KMS-11 (cell line): Measurements from ENCODE around the gene FARS2.

Source experiments
- H2AFZ ChIP-seq: fragments of 200-600 bp; sonication (generic); 2 replicates; pipeline ENCODE4 v1.6.1; 2016; ENCODE audit warnings: antibody characterized with exemption, mixed run types, low read depth
- H3K27ac ChIP-seq: fragments of 200-600 bp; sonication (generic); 2 replicates; pipeline ENCODE4 v1.6.1; 2016; ENCODE audit warnings: mild to moderate bottlenecking, mixed run types
- H3K27me3 ChIP-seq: fragments of 200-600 bp; sonication (generic); 2 replicates; pipeline ENCODE4 v1.6.1; 2017; ENCODE audit warnings: mild to moderate bottlenecking, low read depth, mixed run types, moderate library complexity; ENCODE audit not compliant: insufficient read depth
- H3K36me3 ChIP-seq: fragments of 200-600 bp; sonication (generic); 2 replicates; pipeline ENCODE4 v1.6.1; 2017; ENCODE audit warnings: mild to moderate bottlenecking, mixed run types; ENCODE audit not compliant: insufficient read depth
- H3K4me1 ChIP-seq: fragments of 200-600 bp; sonication (generic); 2 replicates; pipeline ENCODE4 v1.6.1; 2016; ENCODE audit warnings: mild to moderate bottlenecking, low read depth, mixed run types; ENCODE audit not compliant: poor library complexity, severe bottlenecking
- H3K4me2 ChIP-seq: fragments of 200-600 bp; sonication (generic); 2 replicates; pipeline ENCODE4 v1.7.0; 2016; ENCODE audit warnings: mild to moderate bottlenecking, mixed run types
- H3K4me3 ChIP-seq: fragments of 200-600 bp; sonication (generic); IDR thresholded peaks from 2 replicates; pipeline ENCODE4 v1.6.1; 2017; ENCODE audit warnings: low read depth, low read length, mixed read lengths; ENCODE audit not compliant: insufficient read depth
- H3K79me2 ChIP-seq: fragments of 200-600 bp; sonication (generic); 2 replicates; pipeline ENCODE4 v1.6.1; 2016; ENCODE audit warnings: low read depth, mixed run types; ENCODE audit not compliant: insufficient read depth
- H3K9ac ChIP-seq: fragments of 200-600 bp; sonication (generic); 2 replicates; pipeline ENCODE4 v1.6.1; 2016; ENCODE audit warnings: mild to moderate bottlenecking, mixed run types
- H4K20me1 ChIP-seq: fragments of 200-600 bp; sonication (generic); 2 replicates; pipeline ENCODE4 v1.6.1; 2016; ENCODE audit warnings: mild to moderate bottlenecking, mixed run types; ENCODE audit not compliant: insufficient read depth
- CTCF ChIP-seq: fragments of 200-600 bp; sonication (generic); conservative IDR thresholded peaks from 2 replicates; pipeline ENCODE4 v1.6.1; 2017; ENCODE audit warnings: low read depth, mild to moderate bottlenecking, antibody characterized with exemption, low read length, moderate library complexity, mixed read lengths

The FARS2 gene

GRCh38 chr6:5763407-5763806 lies 502.1 kb downstream of the FARS2 start:
- Histone ChIP-seq H2AFZ (no peak overlapping the region), H3K36me3 (no peaks in the 10 kb centered on the region), H3K4me1 (no peaks in the 10 kb centered on the region), H3K4me3 (no peak overlapping the region), H3K27me3 (no peaks in the 10 kb centered on the region), H3K9ac (no peak overlapping the region), H4K20me1 (no peaks in the 10 kb centered on the region), H3K4me2 (no peak overlapping the region), H3K79me2 (no peaks in the 10 kb centered on the region), H3K27ac (no peak overlapping the region)
- TF ChIP-seq CTCF = no peak

GRCh38 chr6:5763871-5764270 lies 502.6 kb downstream of the FARS2 start:
- Histone ChIP-seq H3K4me1 (no peaks in the 10 kb centered on the region), H2AFZ (no peak overlapping the region), H3K4me3 (no peak overlapping the region), H3K36me3 (no peaks in the 10 kb centered on the region), H3K4me2 (no peak overlapping the region), H4K20me1 (no peaks in the 10 kb centered on the region), H3K79me2 (no peaks in the 10 kb centered on the region), H3K9ac (no peak overlapping the region), H3K27me3 (no peaks in the 10 kb centered on the region), H3K27ac (no peak overlapping the region)
- TF ChIP-seq CTCF = no peak

GRCh38 chr6:5764401-5764955 lies 503.2 kb downstream of the FARS2 start:
- Histone ChIP-seq H3K79me2 (no peaks in the 10 kb centered on the region), H3K4me1 (no peaks in the 10 kb centered on the region), H4K20me1 (no peaks in the 10 kb centered on the region), H3K27me3 (no peaks in the 10 kb centered on the region), H2AFZ (no peak overlapping the region), H3K9ac (no peak overlapping the region), H3K4me2 (no peak overlapping the region), H3K36me3 (no peaks in the 10 kb centered on the region), H3K27ac (no peak overlapping the region), H3K4me3 (no peak overlapping the region)
- TF ChIP-seq CTCF = no peak

- no peak overlapping the region for H3K4me3 ChIP-seq
- H3K79me2 ChIP-seq = no peaks in the 10 kb centered on the region
- H3K27ac ChIP-seq = no peak overlapping the region
- H2AFZ ChIP-seq = no peak overlapping the region
- H3K27me3 ChIP-seq = no peaks in the 10 kb centered on the region
- no peaks in the 10 kb centered on the region for H3K4me1 ChIP-seq
- no peak for TF ChIP-seq CTCF
- no peaks in the 10 kb centered on the region for H3K36me3 ChIP-seq
- H3K9ac ChIP-seq = no peak overlapping the region
- no peaks in the 10 kb centered on the region for H4K20me1 ChIP-seq
- no peak overlapping the region for H3K4me2 ChIP-seq
Measured at GRCh38 chr6:5765141-5765760, 503.9 kb downstream of the FARS2 start.
